H9 (cell line): ENCODE measurements around the gene KCNAB2. TPM values are rescaled to one million over a fixed set of nuclear protein-coding genes. Genes with fewer than 3 reads are reported as not detected.

ENCODE experiments used
- DNase-seq: peaks from one replicate; pipeline ENCODE4 v3.0.0-alpha.2; 2017
- H2AFZ ChIP-seq: one replicate; pipeline ENCODE4 v1.6.1; 2013; ENCODE audit warnings: mild to moderate bottlenecking, low read length, control low read depth, moderate library complexity
- H2AK5ac ChIP-seq: 2 replicates; pipeline ENCODE4 v1.6.1; 2013; ENCODE audit warnings: low read length, control low read depth, mixed read lengths; ENCODE audit not compliant: insufficient read length
- H2BK120ac ChIP-seq: one replicate; pipeline ENCODE4 v1.6.1; 2013; ENCODE audit warnings: low read depth, mild to moderate bottlenecking, low read length, control low read depth, inconsistent platforms; ENCODE audit not compliant: poor library complexity, severe bottlenecking
- H2BK12ac ChIP-seq: 2 replicates; pipeline ENCODE4 v1.6.1; 2013; ENCODE audit warnings: low read length, control low read depth, mixed read lengths, low read depth; ENCODE audit not compliant: insufficient read length
- H2BK15ac ChIP-seq: 2 replicates; pipeline ENCODE4 v1.6.1; 2013; ENCODE audit warnings: low read depth, low read length, control low read depth
- H2BK20ac ChIP-seq: one replicate; pipeline ENCODE4 v1.6.1; 2013; ENCODE audit warnings: low read depth, mild to moderate bottlenecking, low read length, control low read depth, inconsistent platforms; ENCODE audit not compliant: poor library complexity, severe bottlenecking
- H2BK5ac ChIP-seq: 2 replicates; pipeline ENCODE4 v1.6.1; 2013; ENCODE audit warnings: low read length, control low read depth, mixed read lengths; ENCODE audit not compliant: insufficient read length
- H3K14ac ChIP-seq: 2 replicates; pipeline ENCODE4 v1.6.1; 2013; ENCODE audit warnings: low read length, control low read depth; ENCODE audit not compliant: insufficient read depth
- H3K18ac ChIP-seq: 2 replicates; pipeline ENCODE4 v1.6.1; 2013; ENCODE audit warnings: low read depth, mild to moderate bottlenecking, mixed read lengths, low read length, control low read depth; ENCODE audit not compliant: insufficient read length
- H3K23ac ChIP-seq: 2 replicates; pipeline ENCODE4 v1.6.1; 2013; ENCODE audit warnings: low read length, control low read depth, mixed read lengths, low read depth; ENCODE audit not compliant: insufficient read length
- H3K23me2 ChIP-seq: 2 replicates; pipeline ENCODE4 v1.6.1; 2013; ENCODE audit warnings: low read depth, mild to moderate bottlenecking, mixed read lengths, low read length, control low read depth; ENCODE audit not compliant: insufficient read length, poor library complexity, severe bottlenecking
- H3K27ac ChIP-seq: 2 replicates; pipeline ENCODE4 v1.5.1; 2013; ENCODE audit warnings: low read length, control low read depth, mixed read lengths, low read depth; ENCODE audit not compliant: insufficient read length
- H3K27me3 ChIP-seq: 2 replicates; pipeline ENCODE4 v1.6.1; 2013; ENCODE audit warnings: low read length, control low read depth, inconsistent platforms; ENCODE audit not compliant: insufficient read depth
- H3K4ac ChIP-seq: 2 replicates; pipeline ENCODE4 v1.6.1; 2013; ENCODE audit warnings: low read depth, mild to moderate bottlenecking, control low read depth, inconsistent platforms, low read length, moderate library complexity
- H3K4me1 ChIP-seq: 2 replicates; pipeline ENCODE4 v1.6.1; 2013; ENCODE audit warnings: low read length, control low read depth, inconsistent platforms; ENCODE audit not compliant: insufficient read depth
- H3K4me2 ChIP-seq: 2 replicates; pipeline ENCODE4 v1.6.1; 2013; ENCODE audit warnings: low read length, control low read depth, mixed read lengths; ENCODE audit not compliant: insufficient read length, insufficient read depth
- H3K56ac ChIP-seq: 2 replicates; pipeline ENCODE4 v1.6.1; 2013; ENCODE audit warnings: low read depth, mild to moderate bottlenecking, mixed read lengths, low read length, control low read depth; ENCODE audit not compliant: insufficient read length
- H3K79me1 ChIP-seq: 2 replicates; pipeline ENCODE4 v1.6.1; 2013; ENCODE audit warnings: low read depth, mild to moderate bottlenecking, moderate library complexity, low read length, control low read depth, inconsistent platforms; ENCODE audit not compliant: insufficient read depth, poor library complexity, severe bottlenecking
- H3K79me2 ChIP-seq: 2 replicates; pipeline ENCODE4 v1.6.1; 2013; ENCODE audit warnings: low read length, control low read depth, inconsistent platforms; ENCODE audit not compliant: insufficient read depth
- H3K9ac ChIP-seq: 2 replicates; pipeline ENCODE4 v1.6.1; 2013; ENCODE audit warnings: low read length, control low read depth, mixed read lengths; ENCODE audit not compliant: insufficient read length; ENCODE audit errors: extremely low read depth
- H3K9me3 ChIP-seq: one replicate; pipeline ENCODE4 v1.6.1; 2013; ENCODE audit warnings: low read depth, low read length, inconsistent platforms; ENCODE audit not compliant: control insufficient read depth
- H3T11ph ChIP-seq: one replicate; pipeline ENCODE4 v1.6.1; 2013; ENCODE audit warnings: mild to moderate bottlenecking, low read length, control low read depth, inconsistent platforms
- H4K20me1 ChIP-seq: one replicate; pipeline ENCODE4 v1.6.1; 2013; ENCODE audit not compliant: control insufficient read depth, insufficient read length, insufficient read depth
- H4K5ac ChIP-seq: 2 replicates; pipeline ENCODE4 v1.6.1; 2013; ENCODE audit warnings: low read depth, mild to moderate bottlenecking, mixed read lengths, low read length, control low read depth; ENCODE audit not compliant: insufficient read length
- H4K8ac ChIP-seq: replicated peaks from 2 replicates; pipeline ENCODE4 v1.6.1; 2013; ENCODE audit warnings: low read length, control low read depth, mixed read lengths, low read depth; ENCODE audit not compliant: insufficient read length
- H4K91ac ChIP-seq: 2 replicates; pipeline ENCODE4 v1.6.1; 2013; ENCODE audit warnings: low read depth, mild to moderate bottlenecking, moderate library complexity, mixed read lengths, low read length, control low read depth; ENCODE audit not compliant: insufficient read length
- H3K27ac Mint-ChIP-seq, 3 experiments: 2 replicates in 2 of 3; 3 replicates in 1 of 3; pipeline ENCODE4 v1.8.0; 2020 to 2021; ENCODE audit warnings: mixed read lengths in 3 of 3, mild to moderate bottlenecking in 1 of 3, moderate library complexity in 1 of 3
- H3K27me3 Mint-ChIP-seq: 2 replicates; pipeline ENCODE4 v1.8.0; 2021; ENCODE audit warnings: low read depth, mild to moderate bottlenecking, moderate library complexity, mixed read lengths
- H3K36me3 Mint-ChIP-seq, 3 experiments: 2 replicates in 2 of 3; 3 replicates in 1 of 3; pipeline ENCODE4 v1.8.0; 2020 to 2021; ENCODE audit warnings: low read depth in 3 of 3, mixed read lengths in 3 of 3; ENCODE audit not compliant: insufficient read depth in 1 of 3
- H3K4me1 Mint-ChIP-seq, 2 experiments: 2 replicates each; pipeline ENCODE4 v1.8.0; 2020; ENCODE audit warnings: mixed read lengths in 2 of 2
- H3K4me3 Mint-ChIP-seq, 2 experiments: 2 replicates in 1 of 2; 3 replicates in 1 of 2; pipeline ENCODE4 v1.8.0; 2020 to 2021; ENCODE audit warnings: mild to moderate bottlenecking in 2 of 2, mixed read lengths in 2 of 2, moderate library complexity in 1 of 2
- H3K9me3 Mint-ChIP-seq, 2 experiments: 2 replicates in 1 of 2; 3 replicates in 1 of 2; pipeline ENCODE4 v1.8.0; 2020; ENCODE audit warnings: mild to moderate bottlenecking in 2 of 2, mixed read lengths in 2 of 2, moderate library complexity in 1 of 2
- WGBS: extraction: QIAGEN DNeasy Blood & Tissue Kit; methylation state at CpG from one replicate; pipeline ENCODE4 v1.1.7; 2013; ENCODE audit warnings: missing lambda C conversion rate, low lambda C conversion rate, mixed read lengths; ENCODE audit not compliant: insufficient read length; ENCODE audit errors: extremely low coverage; 5-methylcytosine and 5-hydroxymethylcytosine counted together
- long read RNA-seq: library from polyadenylated mRNA; unstranded; transcript quantifications from one replicate; pipeline ENCODE4 v2.0.0, GENCODE V29; 2020
- total RNA-seq: library from RNA; stranded (reverse); gene quantifications from 2 replicates; pipeline ENCODE4 v1.2.1, GENCODE V29; 2021
- TF ChIP-seq, protein P1 (sequence below): fragments of 200-600 bp; sonication (generic); conservative IDR thresholded peaks from 3 replicates; pipeline ENCODE4 v1.8.0; 2021; ENCODE audit warnings: antibody characterized with exemption, mild to moderate bottlenecking

KCNAB2 gene
- total RNA-seq: 7.8 and 8.3 TPM in 2 replicates
- long read RNA-seq, full-length matches to known transcripts: 29 of 44 reads
- long read RNA-seq, partial matches to known transcripts: 5 of 44 reads
- long read RNA-seq, other reads (novel, unspliced or antisense): 10 of 44 reads

DNA sequence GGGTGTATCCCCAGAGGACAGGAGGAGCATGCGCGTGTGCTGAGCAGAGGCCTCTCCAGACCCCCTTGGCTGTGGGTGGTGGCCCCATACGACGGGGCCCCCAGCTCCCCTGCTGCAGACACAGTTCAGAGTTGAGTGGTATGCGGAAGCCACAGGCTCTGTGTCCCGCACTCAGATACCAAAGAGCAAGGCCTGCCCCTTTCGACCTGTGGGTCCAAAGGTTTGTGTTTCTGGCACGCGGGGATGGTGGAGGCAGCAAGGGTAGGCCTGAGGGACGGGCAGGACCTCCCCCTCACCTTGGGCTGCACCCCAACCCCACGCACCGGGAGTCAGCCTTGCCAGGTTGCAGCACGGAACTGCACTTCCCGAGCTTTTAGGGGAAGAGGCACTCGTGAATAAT is at the start of gene KCNAB2:
Gene KCNAB2, plus strand, starts transcription at position 328 of the 400 bp plus-strand sequence. CDS start 5,649 bp downstream, outside the sequence.
- Histone ChIP-seq H4K5ac (no peak within 1 kb of the TSS), H3K14ac (peak within 1 kb of the TSS; percentile 19; the same call in 1 of the 2 replicates), H3K79me2 (no peaks in the 10 kb centered on the region), H3K27ac (no peak within 1 kb of the TSS), H2BK5ac (no peak within 1 kb of the TSS), H2AFZ (no peak within 1 kb of the TSS), H2BK12ac (no peak within 1 kb of the TSS), H4K8ac (no peak within 1 kb of the TSS), H2BK20ac (no peak within 1 kb of the TSS), H3K23ac (no peak within 1 kb of the TSS), H3K9me3 (no peaks in the 10 kb centered on the region), H3K23me2 (no peaks in the 10 kb centered on the region), H3K4me2 (no peak within 1 kb of the TSS), H4K20me1 (no peaks in the 10 kb centered on the region), H3T11ph (no peak within 1 kb of the TSS), H4K91ac (no peak within 1 kb of the TSS), H3K9ac (no peak within 1 kb of the TSS), H2AK5ac (no peak within 1 kb of the TSS), H2BK15ac (no peak within 1 kb of the TSS), H3K4ac (no peak within 1 kb of the TSS), H3K18ac (no peak within 1 kb of the TSS), H3K27me3 (no peaks in the 10 kb centered on the region), H2BK120ac (no peak within 1 kb of the TSS), H3K4me1 (no peaks in the 10 kb centered on the region), H3K79me1 (no peaks in the 10 kb centered on the region), H3K56ac (no peak within 1 kb of the TSS)
- no peak within 1 kb of the TSS; a peak in 4 of 7 replicates for H3K27ac Mint-ChIP-seq
- peaks cover 2 to 4% of the 10 kb centered on the region in 2 experiments; a peak in 3 of 4 replicates for H3K4me1 Mint-ChIP-seq
- TF ChIP-seq, protein P1, sequence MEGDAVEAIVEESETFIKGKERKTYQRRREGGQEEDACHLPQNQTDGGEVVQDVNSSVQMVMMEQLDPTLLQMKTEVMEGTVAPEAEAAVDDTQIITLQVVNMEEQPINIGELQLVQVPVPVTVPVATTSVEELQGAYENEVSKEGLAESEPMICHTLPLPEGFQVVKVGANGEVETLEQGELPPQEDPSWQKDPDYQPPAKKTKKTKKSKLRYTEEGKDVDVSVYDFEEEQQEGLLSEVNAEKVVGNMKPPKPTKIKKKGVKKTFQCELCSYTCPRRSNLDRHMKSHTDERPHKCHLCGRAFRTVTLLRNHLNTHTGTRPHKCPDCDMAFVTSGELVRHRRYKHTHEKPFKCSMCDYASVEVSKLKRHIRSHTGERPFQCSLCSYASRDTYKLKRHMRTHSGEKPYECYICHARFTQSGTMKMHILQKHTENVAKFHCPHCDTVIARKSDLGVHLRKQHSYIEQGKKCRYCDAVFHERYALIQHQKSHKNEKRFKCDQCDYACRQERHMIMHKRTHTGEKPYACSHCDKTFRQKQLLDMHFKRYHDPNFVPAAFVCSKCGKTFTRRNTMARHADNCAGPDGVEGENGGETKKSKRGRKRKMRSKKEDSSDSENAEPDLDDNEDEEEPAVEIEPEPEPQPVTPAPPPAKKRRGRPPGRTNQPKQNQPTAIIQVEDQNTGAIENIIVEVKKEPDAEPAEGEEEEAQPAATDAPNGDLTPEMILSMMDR: no peak
- no CpG with 5 or more reads among the region's 15 CpGs for WGBS
- no peaks in the 10 kb centered on the region for H3K9me3 Mint-ChIP-seq
- peaks cover 6% of the 10 kb centered on the region for H3K27me3 Mint-ChIP-seq
- no peak within 1 kb of the TSS for H3K4me3 Mint-ChIP-seq
- DNase-seq: no peak
- no peaks in the 10 kb centered on the region for H3K36me3 Mint-ChIP-seq
